Suprapubic skin (tissue), 4 donors: ENCODE data around the gene IGFBP3.

Source experiments
- POLR2A ChIP-seq, 2 donors: fragments of 450-650 bp; IDR thresholded peaks; one replicate each; pipeline ENCODE4 v1.6.1; 2017; ENCODE audit warnings: antibody characterized with exemption in 2 of 2, mild to moderate bottlenecking in 2 of 2, moderate library complexity in 2 of 2
- POLR2AphosphoS5 ChIP-seq, 3 donors: sonication (generic); formaldehyde crosslinking; IDR thresholded peaks; one replicate each; pipeline ENCODE4 v1.6.1; 2017; ENCODE audit warnings: antibody characterized with exemption in 3 of 3
- TF ChIP-seq, protein P1 (sequence below), 2 donors: fragments of 200-600 bp in 1 of 2; fragments of 450-650 bp in 1 of 2; sonication (generic) in 1 of 2; IDR thresholded peaks; one replicate each; pipeline ENCODE4 v1.5.1; 2016 to 2019; ENCODE audit warnings: antibody characterized with exemption in 2 of 2, mild to moderate bottlenecking in 1 of 2, moderate library complexity in 1 of 2

DNA sequence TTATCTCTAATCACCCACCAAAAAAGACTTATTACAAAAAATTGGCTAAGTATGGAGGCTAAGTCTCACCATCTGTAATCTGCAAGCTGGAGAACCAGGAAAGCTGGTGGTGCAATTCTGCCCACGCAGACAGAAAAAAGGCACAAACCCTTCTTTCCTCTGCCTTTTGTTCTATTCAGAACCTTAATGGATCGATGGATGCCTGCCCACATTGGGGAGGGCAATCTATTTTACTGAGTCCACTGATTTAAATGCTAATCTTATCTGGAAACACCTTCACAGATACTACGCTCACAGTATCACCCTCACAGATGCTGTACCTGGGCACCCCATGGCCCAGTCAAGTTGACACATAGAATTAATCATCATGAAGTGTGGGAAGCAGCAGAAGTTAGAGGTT lies 10.2 kb downstream of the IGFBP3 start:
- TF ChIP-seq POLR2AphosphoS5 (IDR thresholded peaks at IDR 0.05) (no peak), POLR2A (IDR thresholded peaks at IDR 0.05) (no peak)
- TF ChIP-seq, protein P1, sequence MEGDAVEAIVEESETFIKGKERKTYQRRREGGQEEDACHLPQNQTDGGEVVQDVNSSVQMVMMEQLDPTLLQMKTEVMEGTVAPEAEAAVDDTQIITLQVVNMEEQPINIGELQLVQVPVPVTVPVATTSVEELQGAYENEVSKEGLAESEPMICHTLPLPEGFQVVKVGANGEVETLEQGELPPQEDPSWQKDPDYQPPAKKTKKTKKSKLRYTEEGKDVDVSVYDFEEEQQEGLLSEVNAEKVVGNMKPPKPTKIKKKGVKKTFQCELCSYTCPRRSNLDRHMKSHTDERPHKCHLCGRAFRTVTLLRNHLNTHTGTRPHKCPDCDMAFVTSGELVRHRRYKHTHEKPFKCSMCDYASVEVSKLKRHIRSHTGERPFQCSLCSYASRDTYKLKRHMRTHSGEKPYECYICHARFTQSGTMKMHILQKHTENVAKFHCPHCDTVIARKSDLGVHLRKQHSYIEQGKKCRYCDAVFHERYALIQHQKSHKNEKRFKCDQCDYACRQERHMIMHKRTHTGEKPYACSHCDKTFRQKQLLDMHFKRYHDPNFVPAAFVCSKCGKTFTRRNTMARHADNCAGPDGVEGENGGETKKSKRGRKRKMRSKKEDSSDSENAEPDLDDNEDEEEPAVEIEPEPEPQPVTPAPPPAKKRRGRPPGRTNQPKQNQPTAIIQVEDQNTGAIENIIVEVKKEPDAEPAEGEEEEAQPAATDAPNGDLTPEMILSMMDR (IDR thresholded peaks at IDR 0.05), result no peak
